ENCODE measurements around the gene TRIP13. TPM values are rescaled to one million over a fixed set of nuclear protein-coding genes. Genes with fewer than 3 reads are reported as not detected.
"Not testable (repeated sequence)": the region's sequence is repeated elsewhere in the genome, so short reads cannot be mapped to it uniquely, and the experiment has no call there.

Gene TRIP13
- total and polyA plus RNA-seq, 7 donors = 0.39 to 2.9 (median 0.81) TPM

DNA sequence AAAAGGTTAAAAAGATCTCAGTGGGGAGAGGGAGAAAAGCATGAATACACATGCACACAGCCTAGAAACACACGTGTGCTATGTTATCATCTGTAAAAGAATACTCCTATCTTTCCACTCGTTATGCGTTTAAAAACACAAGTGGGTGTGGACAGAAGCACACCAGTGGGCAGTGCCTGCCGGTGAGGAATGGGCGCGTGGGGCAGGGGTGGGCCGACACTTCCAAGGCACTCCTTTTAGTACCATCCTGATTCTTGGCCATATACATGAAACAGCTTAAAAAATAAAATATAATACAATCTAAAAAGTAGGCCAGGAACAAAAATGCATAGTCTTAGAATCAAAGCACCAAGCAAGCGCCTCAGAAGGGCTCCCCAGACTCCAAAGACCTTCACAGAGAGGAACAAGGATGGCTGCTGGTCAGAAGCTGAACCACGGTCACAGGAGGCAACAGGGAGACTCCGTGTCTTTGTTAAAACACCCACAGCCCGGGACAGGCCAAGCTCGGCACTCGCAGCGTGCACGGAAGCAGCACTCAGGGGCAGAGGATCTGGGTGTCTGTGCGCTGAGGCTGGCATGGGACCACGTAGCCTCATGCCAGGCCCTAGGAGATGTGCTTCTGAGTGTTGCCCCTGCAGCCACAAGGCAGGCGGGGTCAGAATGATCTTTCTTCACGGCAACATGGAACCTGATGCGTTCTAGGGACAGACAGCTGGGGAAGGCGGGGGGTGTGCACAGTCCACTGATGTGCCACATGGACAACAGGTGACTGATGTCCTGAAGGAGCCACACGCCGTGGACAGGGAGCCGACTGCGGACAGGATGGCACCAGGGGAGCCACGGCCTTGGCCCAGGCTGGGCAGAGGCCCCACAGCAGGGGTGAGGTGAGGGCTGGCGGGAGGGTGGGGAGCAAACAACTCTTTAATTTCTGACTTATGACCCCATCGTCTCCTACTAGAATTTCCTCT lies 16.0 kb upstream of the TRIP13 start:
- intact Hi-C loops (cut with DNase I) = no loop called here
- no peaks in the 10 kb centered on the region for H3K4me1 ChIP-seq

DNA sequence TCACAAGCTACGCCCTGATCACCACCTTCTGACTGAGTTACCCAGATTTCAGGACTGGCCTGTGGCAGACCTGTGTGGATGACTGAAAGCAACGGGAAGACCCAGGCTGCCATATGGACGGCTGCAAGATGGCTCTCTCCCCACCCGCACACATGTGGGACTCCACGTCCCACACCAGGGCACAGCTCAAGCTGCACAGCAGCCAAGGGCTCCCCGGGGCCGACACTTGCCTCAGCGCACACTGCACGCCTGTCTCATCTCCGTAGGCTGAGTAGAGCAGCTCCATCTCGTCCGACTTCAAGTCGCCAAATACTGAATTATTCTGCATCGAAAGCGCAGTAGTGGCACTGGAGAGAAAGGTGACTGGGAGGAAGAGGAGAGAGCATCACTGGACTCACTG lies 14.6 kb upstream of the TRIP13 start:
- no peaks in the 10 kb centered on the region for H3K4me1 ChIP-seq
- H3K9me3 ChIP-seq = no peaks in the 10 kb centered on the region
- TF ChIP-seq, protein P1, sequence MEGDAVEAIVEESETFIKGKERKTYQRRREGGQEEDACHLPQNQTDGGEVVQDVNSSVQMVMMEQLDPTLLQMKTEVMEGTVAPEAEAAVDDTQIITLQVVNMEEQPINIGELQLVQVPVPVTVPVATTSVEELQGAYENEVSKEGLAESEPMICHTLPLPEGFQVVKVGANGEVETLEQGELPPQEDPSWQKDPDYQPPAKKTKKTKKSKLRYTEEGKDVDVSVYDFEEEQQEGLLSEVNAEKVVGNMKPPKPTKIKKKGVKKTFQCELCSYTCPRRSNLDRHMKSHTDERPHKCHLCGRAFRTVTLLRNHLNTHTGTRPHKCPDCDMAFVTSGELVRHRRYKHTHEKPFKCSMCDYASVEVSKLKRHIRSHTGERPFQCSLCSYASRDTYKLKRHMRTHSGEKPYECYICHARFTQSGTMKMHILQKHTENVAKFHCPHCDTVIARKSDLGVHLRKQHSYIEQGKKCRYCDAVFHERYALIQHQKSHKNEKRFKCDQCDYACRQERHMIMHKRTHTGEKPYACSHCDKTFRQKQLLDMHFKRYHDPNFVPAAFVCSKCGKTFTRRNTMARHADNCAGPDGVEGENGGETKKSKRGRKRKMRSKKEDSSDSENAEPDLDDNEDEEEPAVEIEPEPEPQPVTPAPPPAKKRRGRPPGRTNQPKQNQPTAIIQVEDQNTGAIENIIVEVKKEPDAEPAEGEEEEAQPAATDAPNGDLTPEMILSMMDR (IDR thresholded peaks at IDR 0.05) = no peak
- DNase-seq (peak in 1 of 2 donors; percentile 32), ATAC-seq (no peak)
- WGBS, 3 donors = 90 to 94% (median 93%) methylated on average over 15 of the region's 15 CpGs
- peaks cover 8 to 75% of the 10 kb centered on the region in 2 donors for H3K36me3 ChIP-seq (ENCODE audit: insufficient read depth in 1 of 2, low read depth in 1 of 2)
- intact Hi-C loops (cut with DNase I) = no loop called here
- H3K27me3 ChIP-seq (ENCODE audit: insufficient read depth in 3 of 3, low read length in 2 of 3) = no peaks in the 10 kb centered on the region
- H3K27ac ChIP-seq = no peak overlapping the region
- H3K4me3 ChIP-seq = no peak overlapping the region

More for the DNA sequence above, 16.0 kb upstream of the TRIP13 start:
- H3K36me3 ChIP-seq (ENCODE audit: insufficient read depth in 1 of 2, low read depth in 1 of 2) = peaks cover 8 to 80% of the 10 kb centered on the region in 2 donors
- DNase-seq = peak in 1 of 2 donors; percentile 39
- no peaks in the 10 kb centered on the region for H3K9me3 ChIP-seq
- no peak overlapping the region for H3K27ac ChIP-seq
- no peak for ATAC-seq
- TF ChIP-seq, protein P1 (IDR thresholded peaks at IDR 0.05) = no peak
- no peak overlapping the region for H3K4me3 ChIP-seq
- no peaks in the 10 kb centered on the region for H3K27me3 ChIP-seq (ENCODE audit: insufficient read depth in 3 of 3, low read length in 2 of 3)
- 90 to 91% (median 91%) methylated on average over 28 of the region's 28 CpGs for WGBS, 3 donors

DNA sequence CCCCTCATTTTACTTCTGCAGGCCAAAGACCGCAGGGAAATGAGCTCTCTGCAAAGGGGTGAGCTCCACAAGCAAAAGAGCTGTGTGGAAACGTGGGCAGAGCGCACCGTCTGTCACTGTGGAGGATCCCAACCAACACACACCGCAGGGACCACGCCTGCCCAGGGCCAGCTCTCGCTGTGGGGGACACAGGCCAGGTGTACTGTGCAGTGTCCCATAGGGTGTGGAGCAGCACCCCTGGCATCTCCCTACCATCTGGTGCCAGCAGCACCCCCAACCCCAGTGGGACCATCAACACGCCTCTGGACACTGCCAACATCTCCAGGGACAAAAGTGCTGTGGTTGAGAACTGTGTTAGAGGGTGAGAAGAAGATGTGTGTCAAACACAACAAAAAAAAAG lies 14.0 kb upstream of the TRIP13 start:
- H3K27ac ChIP-seq; H3K4me1 ChIP-seq; H3K9me3 ChIP-seq; intact Hi-C loops (cut with DNase I); H3K4me3 ChIP-seq; H3K27me3 ChIP-seq (ENCODE audit: insufficient read depth in 3 of 3, low read length in 2 of 3); DNase-seq: not testable (repeated sequence)
- no CpG with 5 or more reads among the region's 8 CpGs for WGBS, 3 donors
- H3K36me3 ChIP-seq (ENCODE audit: insufficient read depth in 1 of 2, low read depth in 1 of 2) = peaks cover 8 to 75% of the 10 kb centered on the region in 2 donors
- ATAC-seq = peak in 2 of 4 donors; percentile 40 to 41

DNA sequence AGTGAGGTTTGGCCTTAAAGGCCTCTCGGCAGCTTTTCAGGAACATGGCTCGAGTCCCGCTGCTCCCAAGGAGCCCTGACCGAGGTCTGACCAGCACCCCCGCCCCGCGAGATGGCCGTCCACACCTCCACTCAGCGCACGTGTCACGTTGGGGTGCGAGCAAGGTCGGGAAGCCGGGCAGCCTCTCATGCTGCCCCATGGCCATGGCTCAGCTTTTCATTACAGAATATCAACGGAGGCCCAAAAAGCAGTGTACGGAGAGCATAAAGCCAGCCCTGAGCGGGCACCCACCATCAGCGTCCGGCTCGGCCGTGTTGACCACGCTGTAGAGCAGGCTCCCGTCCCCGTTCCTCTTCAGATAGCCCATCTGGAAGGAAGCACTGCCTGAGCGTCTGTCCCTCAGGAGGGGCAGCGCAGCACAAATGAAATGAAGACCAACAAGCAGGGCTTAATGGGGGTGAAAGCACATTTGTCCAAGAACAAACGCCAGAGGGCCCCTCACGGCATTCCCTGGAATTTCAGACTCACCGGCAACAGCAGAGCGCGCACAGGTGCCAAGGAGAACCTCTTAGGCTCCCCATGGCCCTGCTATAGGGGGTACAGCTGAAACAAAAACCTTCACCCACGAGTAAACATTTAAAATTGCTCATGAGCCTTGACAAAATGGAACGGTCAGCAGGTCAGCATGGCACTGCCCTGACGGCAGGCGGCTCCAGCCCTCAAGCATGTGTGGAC lies 11.7 kb upstream of the TRIP13 start:
- WGBS, 3 donors = 92 to 93% (median 92%) methylated on average over 35 of the region's 35 CpGs
- Histone ChIP-seq H3K4me3 (no peak overlapping the region), H3K36me3 (ENCODE audit: insufficient read depth in 1 of 2, low read depth in 1 of 2) (peaks cover 12 to 75% of the 10 kb centered on the region in 2 donors), H3K4me1 (no peaks in the 10 kb centered on the region), H3K27me3 (ENCODE audit: insufficient read depth in 3 of 3, low read length in 2 of 3) (no peaks in the 10 kb centered on the region), H3K27ac (no peak overlapping the region), H3K9me3 (no peaks in the 10 kb centered on the region)
- intact Hi-C loops (cut with DNase I) = no loop called here
- no peak for ATAC-seq
- DNase-seq = peak in 1 of 2 donors; percentile 48
- TF ChIP-seq, protein P1 (IDR thresholded peaks at IDR 0.05) = no peak

DNA sequence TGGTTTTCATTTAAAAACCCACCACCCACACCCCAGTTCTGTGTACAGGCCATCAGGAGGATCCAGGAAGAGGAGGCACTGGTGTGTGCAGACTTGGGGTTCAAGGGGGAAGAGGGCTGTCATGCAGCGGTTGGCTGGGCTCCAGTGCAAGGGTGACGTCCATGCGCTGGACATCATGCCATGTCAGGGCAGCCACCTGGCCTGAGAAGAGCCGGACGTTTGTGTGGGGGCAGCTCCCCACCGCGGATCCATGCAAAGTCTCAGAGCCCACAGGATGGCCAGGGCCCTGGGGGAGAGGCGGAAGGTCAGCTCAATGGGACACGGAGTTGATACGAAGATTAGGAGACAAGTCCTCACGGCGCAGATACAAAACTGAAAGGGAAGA lies 11.1 kb upstream of the TRIP13 start:
- no peaks in the 10 kb centered on the region for H3K9me3 ChIP-seq
- 87 to 91% (median 88%) methylated on average over 12 of the region's 12 CpGs for WGBS, 3 donors
- H3K27ac ChIP-seq = no peak overlapping the region
- peaks cover 12 to 75% of the 10 kb centered on the region in 2 donors for H3K36me3 ChIP-seq (ENCODE audit: insufficient read depth in 1 of 2, low read depth in 1 of 2)
- TF ChIP-seq, protein P1 (IDR thresholded peaks at IDR 0.05) = no peak
- H3K4me3 ChIP-seq = no peak overlapping the region
- H3K27me3 ChIP-seq (ENCODE audit: insufficient read depth in 3 of 3, low read length in 2 of 3) = no peaks in the 10 kb centered on the region
- no peaks in the 10 kb centered on the region for H3K4me1 ChIP-seq
- no peak for ATAC-seq
- intact Hi-C loops (cut with DNase I) = no loop called here
- DNase-seq = no peak

All from psoas muscle (tissue), 8 donors.